HepG2 (cell line): ENCODE results near the gene TBC1D10B. TPM values are rescaled to one million over a fixed set of nuclear protein-coding genes. Genes with fewer than 3 reads are reported as not detected.

Source experiments
- CREB1 ChIP-seq, 2 experiments: fragments of 450-650 bp in 1 of 2; IDR thresholded peaks; 2 replicates each; pipeline ENCODE4 v1.6.1; 2016 to 2017; ENCODE audit warnings: control low read depth in 1 of 2, mild to moderate bottlenecking in 1 of 2, missing compliant biosample characterization in 1 of 2, missing genetic modification characterization in 1 of 2
- EP300 ChIP-seq, 3 experiments: sonication (generic) in 1 of 3; formaldehyde crosslinking in 1 of 3; IDR thresholded peaks; 2 replicates each; pipeline versions ENCODE4 v1.5.1 to v1.6.1; 2011 to 2020; ENCODE audit warnings: low read depth in 2 of 3, low read length in 2 of 3, borderline replicate concordance in 1 of 3, improper control_type of control experiment in 1 of 3, mild to moderate bottlenecking in 1 of 3, missing genetic modification reagents in 1 of 3, moderate library complexity in 1 of 3
- FOXP1 ChIP-seq, 2 experiments: fragments of 450-650 bp in 1 of 2; IDR thresholded peaks; 2 replicates each; pipeline ENCODE4 v1.6.1; 2017 to 2018; ENCODE audit warnings: antibody characterized with exemption in 1 of 2
- HMG20B ChIP-seq: conservative IDR thresholded peaks from 2 replicates; pipeline ENCODE4 v1.6.1; 2016; ENCODE audit warnings: missing genetic modification reagents, missing compliant biosample characterization
- MIER3 ChIP-seq: IDR thresholded peaks from 2 replicates; pipeline ENCODE4 v1.6.1; 2016; ENCODE audit warnings: missing compliant biosample characterization, borderline replicate concordance
- MTA3 ChIP-seq: sonication (generic); formaldehyde crosslinking; IDR thresholded peaks from 2 replicates; pipeline ENCODE4 v1.4.0; 2020; ENCODE audit warnings: missing genetic modification reagents
- NR2F2 ChIP-seq: IDR thresholded peaks from 2 replicates; pipeline ENCODE4 v1.6.1; 2012; ENCODE audit warnings: low read depth, inconsistent platforms, borderline replicate concordance
- RBM39 ChIP-seq: fragments of 200-400 bp; formaldehyde crosslinking; IDR thresholded peaks from one replicate; pipeline ENCODE4 v1.6.1; 2018; ENCODE audit warnings: antibody characterized with exemption, mild to moderate bottlenecking, low read depth, low read length; ENCODE audit not compliant: poor library complexity, severe bottlenecking
- SAFB2 ChIP-seq: sonication (generic); formaldehyde crosslinking; IDR thresholded peaks from 2 replicates; pipeline ENCODE4 v1.5.1; 2020; ENCODE audit warnings: missing genetic modification reagents, low read depth, mild to moderate bottlenecking, borderline replicate concordance
- STAG1 ChIP-seq: sonication (generic); formaldehyde crosslinking; IDR thresholded peaks from 2 replicates; pipeline ENCODE4 v1.4.0; 2020; ENCODE audit warnings: missing genetic modification reagents
- TCF7 ChIP-seq: sonication (generic); IDR thresholded peaks from 2 replicates; pipeline ENCODE4 v1.6.1; 2016; ENCODE audit warnings: antibody characterized with exemption, low read depth
- THAP7 ChIP-seq: sonication (generic); formaldehyde crosslinking; IDR thresholded peaks from 2 replicates; pipeline ENCODE4 v1.8.1; 2023; ENCODE audit warnings: mild to moderate bottlenecking, missing genetic modification reagents
- ZC3H13 ChIP-seq: sonication (generic); formaldehyde crosslinking; IDR thresholded peaks from 2 replicates; pipeline ENCODE4 v1.8.1; 2023; ENCODE audit warnings: mild to moderate bottlenecking, missing genetic modification reagents, moderate library complexity
- ZGPAT ChIP-seq: IDR thresholded peaks from 2 replicates; pipeline ENCODE4 v1.6.1; 2016; ENCODE audit warnings: mild to moderate bottlenecking
- ZKSCAN1 ChIP-seq: fragments of 150-350 bp; IDR thresholded peaks from 2 replicates; pipeline ENCODE4 v1.6.1; 2014; ENCODE audit warnings: low read length
- ZNF225 ChIP-seq: sonication (generic); formaldehyde crosslinking; IDR thresholded peaks from 2 replicates; pipeline ENCODE4 v1.4.0; 2020; ENCODE audit warnings: mild to moderate bottlenecking, missing genetic modification reagents
- ZNF329 ChIP-seq: sonication (generic); formaldehyde crosslinking; IDR thresholded peaks from 2 replicates; pipeline ENCODE4 v1.9.0; 2021; ENCODE audit warnings: low read depth, mild to moderate bottlenecking, missing genetic modification reagents
- ZNF383 ChIP-seq: sonication (generic); formaldehyde crosslinking; IDR thresholded peaks from 2 replicates; pipeline ENCODE4 v1.4.0; 2020; ENCODE audit warnings: missing genetic modification reagents, mild to moderate bottlenecking, borderline replicate concordance
- ZNF468 ChIP-seq: sonication (generic); formaldehyde crosslinking; IDR thresholded peaks from 2 replicates; pipeline ENCODE4 v1.8.0; 2022; ENCODE audit warnings: mild to moderate bottlenecking, moderate library complexity, missing genetic modification reagents
- ZNF513 ChIP-seq: sonication (generic); formaldehyde crosslinking; conservative IDR thresholded peaks from 2 replicates; pipeline ENCODE4 v1.5.0; 2020; ENCODE audit warnings: missing genetic modification reagents
- ZNF577 ChIP-seq: sonication (generic); formaldehyde crosslinking; IDR thresholded peaks from 2 replicates; pipeline ENCODE4 v1.4.0; 2020; ENCODE audit warnings: mild to moderate bottlenecking, low read depth, missing genetic modification reagents, borderline replicate concordance
- ZNF660 ChIP-seq: sonication (generic); formaldehyde crosslinking; IDR thresholded peaks from 2 replicates; pipeline ENCODE4 v1.5.1; 2020; ENCODE audit warnings: mild to moderate bottlenecking, low read depth, missing genetic modification reagents, borderline replicate concordance
- polyA plus RNA-seq, 8 experiments: library from polyadenylated mRNA; depleted of rRNA in 3 of 8; stranded (reverse) in 7 of 8; unstranded in 1 of 8; fragments of >200 nt; fragmentation: Illumina TruSeq in 4 of 8; extraction: Trizol in 4 of 8; gene quantifications; 2 replicates each; pipeline versions ENCODE4 v1.2.1 to v1.2.3, GENCODE V29; 2011 to 2016; ENCODE audit warnings: low read depth in 4 of 8, missing spikeins in 1 of 8, mixed read lengths in 1 of 8; ENCODE audit not compliant: insufficient read depth in 1 of 8
- total RNA-seq, 5 experiments: library from RNA; depleted of rRNA; stranded (reverse); fragments of >200 nt; fragmentation: Illumina TruSeq; extraction: Trizol; gene quantifications; 2 replicates each; pipeline ENCODE4 v1.2.3, GENCODE V29; 2016; ENCODE audit warnings: low read depth in 1 of 5
- TF ChIP-seq, protein P1 (sequence below): sonication (generic); formaldehyde crosslinking; IDR thresholded peaks from 2 replicates; pipeline ENCODE4 v1.4.0; 2020; ENCODE audit warnings: missing genetic modification reagents
- TF ChIP-seq, protein P2 (sequence below): sonication (generic); formaldehyde crosslinking; IDR thresholded peaks from 2 replicates; pipeline ENCODE4 v1.8.1; 2023; ENCODE audit warnings: mild to moderate bottlenecking, missing genetic modification reagents, borderline replicate concordance

TBC1D10B gene
- total and polyA plus RNA-seq, 2 of the 13 experiments (the other 11 are each of a cell fraction or from before 2014, with no cell fraction given): 15.7 to 24.8 TPM

DNA sequence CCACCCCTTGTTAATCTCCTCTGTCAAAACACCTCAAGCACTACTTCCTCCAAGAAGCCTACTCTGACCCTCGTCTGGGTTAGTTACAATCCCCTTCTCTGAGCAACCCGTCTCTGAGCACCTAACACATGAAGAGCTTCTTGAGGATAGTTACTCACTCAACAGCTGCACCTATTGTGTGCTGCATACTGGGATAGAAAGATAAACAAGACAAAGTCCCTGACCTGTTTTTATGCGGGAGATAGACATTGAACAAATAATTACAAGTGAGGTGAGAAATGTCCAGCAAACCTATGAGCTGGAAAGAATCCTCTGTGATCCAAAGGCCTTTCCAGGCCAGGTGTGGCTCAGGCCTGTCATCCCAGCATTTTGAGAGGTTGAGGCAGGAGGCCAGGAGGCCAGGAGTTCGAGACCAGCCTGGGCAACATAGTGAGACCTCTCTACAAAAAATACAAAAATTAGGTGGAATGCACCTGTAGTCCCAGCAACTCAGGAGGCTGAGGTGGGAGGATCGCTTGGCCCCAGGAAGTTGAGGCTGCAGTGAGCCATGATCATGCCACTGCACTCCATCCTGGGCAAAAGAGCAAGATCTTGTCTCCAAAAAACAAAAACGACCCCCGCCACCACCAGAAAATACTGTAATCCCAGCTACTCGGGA is 31.6 kb upstream of the TBC1D10B start (continued):
- TF ChIP-seq ZNF329 (CRISPR knock-in tag) (no peak), EP300 (IDR thresholded peaks at IDR 0.05; ENCODE audit: low read depth in 2 of 2, low read length in 2 of 2) (peak; percentile 33 to 77; a peak in 2 of 4 replicates), EP300 (CRISPR knock-in tag; IDR thresholded peaks at IDR 0.05; ENCODE audit: borderline replicate concordance) (peak; percentile 40; the same call in 1 of the 2 replicates), ZKSCAN1 (peak; percentile 97), FOXP1 (IDR thresholded peaks at IDR 0.05) (0 out of 2 replicates have a peak, but pooled peaks have one; percentile 23), FOXP1 (CRISPR knock-in tag; IDR thresholded peaks at IDR 0.05) (peak; percentile 92), MIER3 (CRISPR knock-in tag) (peak; percentile 85; the same call in 1 of the 2 replicates), THAP7 (CRISPR knock-in tag) (0 out of 2 replicates have a peak, but pooled peaks have one; percentile 11), NR2F2 (0 out of 2 replicates have a peak, but pooled peaks have one; percentile 18), TCF7 (no peak), ZC3H13 (CRISPR knock-in tag) (no peak), STAG1 (CRISPR knock-in tag) (0 out of 2 replicates have a peak, but pooled peaks have one; percentile 9), ZNF383 (CRISPR knock-in tag) (no peak), CREB1 (IDR thresholded peaks at IDR 0.05) (no peak), CREB1 (CRISPR knock-in tag; IDR thresholded peaks at IDR 0.05) (peak; percentile 67), ZNF577 (no peak), ZGPAT (CRISPR knock-in tag) (peak; percentile 44), MTA3 (CRISPR knock-in tag) (no peak), HMG20B (CRISPR knock-in tag) (0 out of 2 replicates have a peak, but pooled peaks have one; percentile 44), ZNF468 (no peak), ZNF513 (no peak), ZNF660 (CRISPR knock-in tag) (no peak), ZNF225 (CRISPR knock-in tag) (no peak), RBM39 (no peak), SAFB2 (CRISPR knock-in tag) (no peak)
- TF ChIP-seq, protein P1, sequence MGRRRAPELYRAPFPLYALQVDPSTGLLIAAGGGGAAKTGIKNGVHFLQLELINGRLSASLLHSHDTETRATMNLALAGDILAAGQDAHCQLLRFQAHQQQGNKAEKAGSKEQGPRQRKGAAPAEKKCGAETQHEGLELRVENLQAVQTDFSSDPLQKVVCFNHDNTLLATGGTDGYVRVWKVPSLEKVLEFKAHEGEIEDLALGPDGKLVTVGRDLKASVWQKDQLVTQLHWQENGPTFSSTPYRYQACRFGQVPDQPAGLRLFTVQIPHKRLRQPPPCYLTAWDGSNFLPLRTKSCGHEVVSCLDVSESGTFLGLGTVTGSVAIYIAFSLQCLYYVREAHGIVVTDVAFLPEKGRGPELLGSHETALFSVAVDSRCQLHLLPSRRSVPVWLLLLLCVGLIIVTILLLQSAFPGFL (CRISPR knock-in tag): no peak
- TF ChIP-seq, protein P2, sequence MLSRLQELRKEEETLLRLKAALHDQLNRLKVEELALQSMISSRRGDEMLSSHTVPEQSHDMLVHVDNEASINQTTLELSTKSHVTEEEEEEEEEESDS (CRISPR knock-in tag): no peak
